Measurements from ENCODE around the gene VAV2.

The VAV2 gene

GRCh38 chr9:133950192-133950591, 41.9 kb downstream of the VAV2 start:
- DNase-seq, result no peak

GRCh38 chr9:133949486-133950061, 42.5 kb downstream of the VAV2 start:
- no peak for DNase-seq

- DNase-seq, result no peak
Observed at GRCh38 chr9:133948561-133949485, 43.3 kb downstream of the VAV2 start.

GRCh38 chr9:133948131-133948530, 44.0 kb downstream of the VAV2 start:
- DNase-seq, result no peak

- DNase-seq, result no peak
Observed at GRCh38 chr9:133946840-133947486, 45.2 kb downstream of the VAV2 start.

- no peak for DNase-seq
Observed at GRCh38 chr9:133945977-133946753, 46.0 kb downstream of the VAV2 start.

- DNase-seq, result peak in 3 of 4 experiments; percentile 20 to 46 (median 45)
Observed at GRCh38 chr9:133945314-133945975, 46.7 kb downstream of the VAV2 start.

GRCh38 chr9:133944746-133945135, 47.4 kb downstream of the VAV2 start:
- no peak for DNase-seq

- no peak for DNase-seq
Observed at GRCh38 chr9:133943781-133944745, 48.1 kb downstream of the VAV2 start.

GRCh38 chr9:133943036-133943780, 48.9 kb downstream of the VAV2 start:
- no peak for DNase-seq

GRCh38 chr9:133942206-133942975, 49.7 kb downstream of the VAV2 start:
- no peak for DNase-seq

- no peak for DNase-seq
Observed at GRCh38 chr9:133939845-133940244, 52.3 kb downstream of the VAV2 start.

GRCh38 chr9:133939171-133939785, 52.8 kb downstream of the VAV2 start:
- peak; percentile 20 to 57 (median 40) for DNase-seq

GRCh38 chr9:133938753-133939152, 53.4 kb downstream of the VAV2 start:
- no peak for DNase-seq

GRCh38 chr9:133938086-133938485, 54.0 kb downstream of the VAV2 start:
- no peak for DNase-seq

- no peak for DNase-seq
Observed at GRCh38 chr9:133937120-133937519, 55.0 kb downstream of the VAV2 start.

GRCh38 chr9:133935328-133936005, 56.7 kb downstream of the VAV2 start:
- no peak for DNase-seq

All from suppressor macrophage (primary cell).